Heart left ventricle (tissue), 16 donors: ENCODE results near the gene AXDND1. TPM values are rescaled to one million over a fixed set of nuclear protein-coding genes. Genes with fewer than 3 reads are reported as not detected.
"Not testable (repeated sequence)": the region's sequence is repeated elsewhere in the genome, so short reads cannot be mapped to it uniquely, and the experiment has no call there.

Source experiments
- ATAC-seq, 4 donors: fragments of 200-7000 bp; cut with Tn5 transposase; one replicate each; pipeline ENCODE4 v1.9.1; 2020 to 2022; ENCODE audit warnings: moderate library complexity in 4 of 4, mild to moderate bottlenecking in 3 of 4, moderate number of reproducible peaks in 1 of 4
- DNase-seq, 5 donors: peaks; one replicate each; pipeline ENCODE4 v3.0.0-alpha.2; 2020
- H3K27ac ChIP-seq, 12 donors: fragments of 200-600 bp; sonication (generic) in 4 of 12; one replicate each; pipeline versions ENCODE4 v1.5.0 to v1.8.0; 2016 to 2022; ENCODE audit warnings: mild to moderate bottlenecking in 2 of 12
- H3K27me3 ChIP-seq, 9 donors: fragments of 200-600 bp; sonication (generic) in 2 of 9; one replicate each; pipeline versions ENCODE4 v1.5.1 to v1.8.0; 2016 to 2022; ENCODE audit warnings: mild to moderate bottlenecking in 3 of 9
- H3K36me3 ChIP-seq, 9 donors: fragments of 200-600 bp; sonication (generic) in 2 of 9; one replicate each; pipeline versions ENCODE4 v1.5.0 to v1.8.0; 2018 to 2022; ENCODE audit warnings: mild to moderate bottlenecking in 2 of 9
- H3K4me1 ChIP-seq, 12 donors: fragments of 200-600 bp; sonication (generic) in 4 of 12; one replicate each; pipeline versions ENCODE4 v1.5.0 to v1.8.0; 2016 to 2022; ENCODE audit warnings: mild to moderate bottlenecking in 3 of 12
- H3K4me3 ChIP-seq, 12 donors: fragments of 200-600 bp; sonication (generic) in 4 of 12; one replicate each; pipeline versions ENCODE4 v1.5.0 to v1.8.0; 2017 to 2022; ENCODE audit warnings: mild to moderate bottlenecking in 9 of 12, moderate library complexity in 4 of 12
- H3K9me3 ChIP-seq, 12 donors: fragments of 200-600 bp; sonication (generic) in 4 of 12; one replicate each; pipeline versions ENCODE4 v1.5.0 to v1.8.0; 2016 to 2022; ENCODE audit warnings: mild to moderate bottlenecking in 1 of 12
- CTCF ChIP-seq, 12 donors: fragments of 200-600 bp; sonication (generic) in 4 of 12; IDR thresholded peaks; one replicate each; pipeline versions ENCODE4 v1.5.0 to v1.8.0; 2018 to 2022; ENCODE audit warnings: antibody characterized with exemption in 12 of 12, mild to moderate bottlenecking in 5 of 12
- POLR2A ChIP-seq, 2 donors: fragments of 450-650 bp; IDR thresholded peaks; one replicate each; pipeline ENCODE4 v1.6.1; 2017; ENCODE audit warnings: antibody characterized with exemption in 2 of 2, mild to moderate bottlenecking in 2 of 2, moderate library complexity in 2 of 2
- WGBS, 4 donors: extraction: QIAGEN DNeasy Blood & Tissue Kit in 2 of 4; methylation state at CpG; one replicate each; pipeline versions ENCODE4 v1.1.5 to v1.1.7; 2013 to 2018; 5-methylcytosine and 5-hydroxymethylcytosine counted together
- intact Hi-C, 10 donors: fragments of 100-400 bp; cut with DNase I; formaldehyde crosslinking; loops; one replicate each; pipeline versions ENCODE4 v1.11.1 to v1.14.2; 2022
- polyA plus RNA-seq, 2 donors: library from polyadenylated mRNA; stranded (reverse); fragments of 200-250 nt; gene quantifications; one replicate each; pipeline ENCODE4 v1.2.3, GENCODE V29; 2013
- total RNA-seq, 9 donors: library from RNA; depleted of rRNA in 2 of 9; stranded (reverse); fragments of >200 nt in 2 of 9; fragmentation: NEBNext Ultra II Directional in 3 of 9; extraction: Animal tissue kit (Norgen Biotek cat#: 25700) in 3 of 9; gene quantifications; one replicate each; pipeline versions ENCODE4 v1.1.0 to v1.2.4, GENCODE V29; 2016 to 2023
- donor health status: ischemic (EF 13 %, LVEDD 7.1; RV severe dilation, severe dysfunction).
- donor health status: healthy with polysubstance abuse.
- donor health status: DM: no; HTN: yes; CAD: no.
- donor health status: DM: no; HTN: no; CAD: no.
- donor health status: ischemic (EF 25% LVEDD 6.9; RV normal size, moderate dysfunction).
- donor health status: ischemic (EF 25% LVEDD 5.7; RV mildly dilated, moderate dysfunction).
- donor health status: healthy.
- donor health status: DM: yes; HTN: yes; CAD: no.
- donor health status: ischemic (EF 35%, LVEDD 5.7; RV mildly dilated, moderate dysfunction).
- donor health status: nonischemic (EF 11% LVEDD 7.7; RV severe dilation, severe dysfunction).
- donor health status: DM: yes; HTN: yes; CAD: no.
- donor health status: PGD.
- donor health status: ischemic (EF 29% LVEDD 5.4; RV normal size, mild dysfunction).
- donor health status: nonischemic (EF 23%, LVEDD 6.1; RV moderate dilation, normal function).

AXDND1 gene
- total and polyA plus RNA-seq, 11 donors = 0.08 to 0.16 TPM; not detected in 9

- TF ChIP-seq CTCF (IDR thresholded peaks at IDR 0.05) (no peak), POLR2A (IDR thresholded peaks at IDR 0.05) (no peak)
- Histone ChIP-seq H3K27ac (no peak overlapping the region), H3K4me1 (no peaks in the 10 kb centered on the region), H3K9me3 (peaks cover 0 to 11% (median 0%) of the 10 kb centered on the region in 12 donors), H3K36me3 (no peaks in the 10 kb centered on the region), H3K4me3 (no peak overlapping the region), H3K27me3 (no peaks in the 10 kb centered on the region)
- DNase-seq = no peak
- intact Hi-C loops = no loop called here
- WGBS, 4 donors = 42 to 68% (median 54%) methylated on average over 2 of the region's 2 CpGs
- ATAC-seq = no peak
These were observed 144.3 kb downstream of the AXDND1 start for GRCh38 chr1:179510038-179510437.

DNA sequence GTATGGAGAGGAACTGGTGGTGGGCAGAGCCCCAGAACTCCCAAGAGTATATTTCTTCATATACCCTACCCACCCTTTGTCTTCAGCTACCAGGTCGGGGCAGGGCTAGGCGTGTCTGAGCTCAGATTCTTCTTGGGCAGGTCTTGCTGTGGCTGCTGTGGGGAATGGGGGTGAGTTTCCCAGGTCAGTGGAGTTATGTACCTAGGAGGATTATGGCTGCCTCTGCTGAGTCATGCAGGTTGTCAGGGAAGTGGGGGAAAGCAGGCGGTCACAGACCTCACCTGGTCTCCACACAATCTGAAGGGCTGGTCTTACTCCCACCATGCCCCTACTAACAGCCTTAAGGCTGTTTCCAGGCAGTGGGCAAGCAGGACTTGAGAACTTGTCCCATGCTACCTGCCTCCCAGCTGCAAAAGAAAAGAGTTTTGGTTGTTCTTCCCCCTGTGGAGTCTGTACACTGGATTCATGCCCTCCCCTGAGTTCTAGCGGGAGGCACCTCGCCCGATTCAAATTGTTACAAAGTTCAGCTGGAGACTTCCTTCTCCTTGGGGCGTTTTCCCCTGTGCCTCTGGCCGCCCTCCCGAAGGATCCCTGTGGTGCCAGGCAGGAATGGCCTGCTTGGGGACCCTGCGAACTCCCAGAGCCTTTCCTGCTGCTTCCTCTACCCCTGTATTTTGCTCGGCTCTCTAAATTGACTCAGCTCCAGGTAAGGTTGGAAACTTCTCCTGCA, 151.4 kb downstream of the AXDND1 start:
- TF ChIP-seq CTCF (IDR thresholded peaks at IDR 0.05) (no peak), POLR2A (IDR thresholded peaks at IDR 0.05) (no peak)
- Histone ChIP-seq H3K27me3 (no peaks in the 10 kb centered on the region), H3K27ac (no peak overlapping the region), H3K9me3 (peaks cover 0 to 13% (median 0%) of the 10 kb centered on the region in 12 donors), H3K36me3 (no peaks in the 10 kb centered on the region), H3K4me3 (no peak overlapping the region), H3K4me1 (no peaks in the 10 kb centered on the region)
- DNase-seq (no peak), ATAC-seq (no peak)
- intact Hi-C loops = no loop called here
- 66 to 74% (median 69%) methylated on average over 11 of the region's 11 CpGs for WGBS, 4 donors

DNA sequence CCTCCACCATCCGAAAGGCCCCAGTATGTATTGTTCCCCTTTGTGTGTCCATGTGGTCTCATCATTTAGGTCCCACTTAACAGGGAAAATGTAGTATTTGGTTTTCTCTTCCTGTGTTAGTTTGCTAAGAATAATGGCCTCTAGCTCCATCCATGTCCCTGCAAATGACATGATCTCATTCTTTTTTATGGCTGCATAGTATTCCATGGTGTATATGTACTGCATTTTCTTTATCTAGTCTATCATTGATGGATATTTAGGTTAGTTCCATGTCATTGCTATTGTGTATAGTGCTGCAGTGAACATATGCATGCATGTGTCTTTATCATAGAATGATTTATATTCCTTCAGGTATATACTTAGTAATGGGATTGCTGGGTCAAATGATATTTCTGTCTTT, 152.8 kb downstream of the AXDND1 start:
- not testable (repeated sequence) for DNase-seq, H3K4me1 ChIP-seq

DNA sequence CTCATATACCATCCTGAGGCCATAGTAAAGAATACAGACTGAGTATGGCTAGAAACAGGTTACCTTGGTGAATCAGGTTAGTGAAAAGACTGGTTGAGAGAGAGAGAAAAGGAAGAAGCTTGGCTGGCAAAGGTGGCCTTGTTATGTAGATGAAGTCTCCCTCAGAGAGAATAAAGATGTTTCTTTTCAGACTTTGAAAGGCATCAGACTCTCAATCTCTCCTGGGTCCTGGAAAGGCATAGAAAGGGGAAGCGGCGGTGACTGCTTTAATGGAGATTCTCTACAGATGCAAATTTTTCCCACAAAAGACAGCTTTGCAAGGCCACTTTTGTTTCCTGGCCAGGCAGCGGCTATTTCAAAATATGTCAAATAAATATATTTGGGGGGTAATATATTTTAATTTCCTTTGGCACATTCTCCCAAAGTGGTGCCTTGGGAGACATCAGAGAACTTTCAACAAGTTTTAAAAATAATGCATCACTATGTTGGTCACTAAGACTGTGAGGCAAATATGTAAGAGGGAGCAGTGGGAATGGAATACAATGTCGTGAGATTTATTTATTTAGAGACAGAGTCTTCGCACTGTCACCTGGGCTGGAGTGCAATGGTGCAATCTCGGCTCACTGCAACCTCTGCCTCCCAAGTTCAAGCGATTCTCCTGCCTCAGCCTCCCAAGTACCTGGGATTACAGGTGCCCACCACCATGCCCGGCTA, 163.9 kb downstream of the AXDND1 start:
- no peak for TF ChIP-seq CTCF (IDR thresholded peaks at IDR 0.05)
- TF ChIP-seq POLR2A (IDR thresholded peaks at IDR 0.05) = no peak
- intact Hi-C loops = no loop called here
- no peak for DNase-seq
- 70 to 78% (median 76%) methylated on average over 8 of the region's 8 CpGs for WGBS, 4 donors
- no peaks in the 10 kb centered on the region for H3K4me1 ChIP-seq
- no peaks in the 10 kb centered on the region for H3K9me3 ChIP-seq
- no peak overlapping the region for H3K27ac ChIP-seq
- no peak overlapping the region for H3K4me3 ChIP-seq
- peaks cover 0 to 14% (median 0%) of the 10 kb centered on the region in 9 donors for H3K27me3 ChIP-seq
- no peak for ATAC-seq
- H3K36me3 ChIP-seq = no peaks in the 10 kb centered on the region

More for the DNA sequence above, 152.8 kb downstream of the AXDND1 start:
- ATAC-seq, H3K27me3 ChIP-seq, H3K4me3 ChIP-seq, H3K36me3 ChIP-seq, H3K27ac ChIP-seq, intact Hi-C loops: not testable (repeated sequence)
- WGBS, 4 donors = 92 to 100% (median 99%) methylated on average over 1 of the region's 1 CpG
- H3K9me3 ChIP-seq = peaks cover 0 to 11% (median 0%) of the 10 kb centered on the region in 12 donors
